ENCODE results near the gene SLC1A3. TPM values are rescaled to one million over a fixed set of nuclear protein-coding genes. Genes with fewer than 3 reads are reported as not detected.
A peak's percentile ranks its signal among the peaks of the same experiment; 100 is the strongest.

The SLC1A3 gene
- total RNA-seq, 1 donor from 2014 or later, result 8.5 TPM

GRCh38 chr5:36685631-36686288, 79.4 kb downstream of the SLC1A3 start:
- TF ChIP-seq EZH2phosphoT487 (IDR thresholded peaks at IDR 0.05), result no peak
- no peak for TF ChIP-seq EZH2 (IDR thresholded peaks at IDR 0.05)
- no peak for TF ChIP-seq CTCF (IDR thresholded peaks at IDR 0.05)
- H3K9me3 Mint-ChIP-seq, result no peaks in the 10 kb centered on the region
- Histone ChIP-seq H3K4me3 (no peak overlapping the region), H4K20me1 (ENCODE audit: low read depth) (no peaks in the 10 kb centered on the region), H3K4me2 (no peak overlapping the region), H3K9me3 (ENCODE audit: low read depth) (no peaks in the 10 kb centered on the region), H3K4me1 (no peaks in the 10 kb centered on the region), H3K27ac (no peak overlapping the region), H3F3A (ENCODE audit: low read depth) (peaks cover 8% of the 10 kb centered on the region), H3K27me3 (peaks cover 2% of the 10 kb centered on the region), H3K36me3 (no peaks in the 10 kb centered on the region), H3K79me2 (ENCODE audit: low read depth) (no peaks in the 10 kb centered on the region), H3K9ac (no peak overlapping the region), H2AFZ (replicated peaks) (no peak overlapping the region)
- peaks cover 18% of the 10 kb centered on the region for H3K27me3 Mint-ChIP-seq (ENCODE audit: insufficient read depth, low read depth)
- no peak for DNase-seq (ENCODE audit: low spot score)
- peaks cover 21% of the 10 kb centered on the region for H3K4me1 Mint-ChIP-seq
- H3K36me3 Mint-ChIP-seq, result peaks cover 13% of the 10 kb centered on the region
- H3K4me3 Mint-ChIP-seq, result no peak overlapping the region
- no peak overlapping the region for H3K27ac Mint-ChIP-seq

- H3K4me1 Mint-ChIP-seq, result peaks cover 28% of the 10 kb centered on the region
- Histone ChIP-seq H2AFZ (replicated peaks) (no peak overlapping the region), H3K4me1 (no peaks in the 10 kb centered on the region), H4K20me1 (ENCODE audit: low read depth) (no peaks in the 10 kb centered on the region), H3K79me2 (ENCODE audit: low read depth) (no peaks in the 10 kb centered on the region), H3K9me3 (ENCODE audit: low read depth) (no peaks in the 10 kb centered on the region), H3K27ac (no peak overlapping the region), H3F3A (ENCODE audit: low read depth) (peaks cover 14% of the 10 kb centered on the region), H3K27me3 (peaks cover 13% of the 10 kb centered on the region), H3K9ac (no peak overlapping the region), H3K36me3 (no peaks in the 10 kb centered on the region), H3K4me3 (no peak overlapping the region), H3K4me2 (no peak overlapping the region)
- no peak overlapping the region for H3K27ac Mint-ChIP-seq
- no peaks in the 10 kb centered on the region for H3K9me3 Mint-ChIP-seq
- TF ChIP-seq EZH2 (IDR thresholded peaks at IDR 0.05), result no peak
- TF ChIP-seq EZH2phosphoT487 (IDR thresholded peaks at IDR 0.05), result no peak
- no peak for TF ChIP-seq CTCF (IDR thresholded peaks at IDR 0.05)
- DNase-seq (ENCODE audit: low spot score), result no peak
- peaks cover 23% of the 10 kb centered on the region for H3K27me3 Mint-ChIP-seq (ENCODE audit: insufficient read depth, low read depth)
- H3K36me3 Mint-ChIP-seq, result peaks cover 11% of the 10 kb centered on the region
- H3K4me3 Mint-ChIP-seq, result no peak overlapping the region
Measured at GRCh38 chr5:36686881-36687280, 80.5 kb downstream of the SLC1A3 start.

GRCh38 chr5:36688722-36689121, 82.3 kb downstream of the SLC1A3 start:
- H3K27me3 Mint-ChIP-seq (ENCODE audit: insufficient read depth, low read depth), result peaks cover 30% of the 10 kb centered on the region
- DNase-seq (ENCODE audit: low spot score), result peak; percentile 38

More at GRCh38 chr5:36688722-36689121, 82.3 kb downstream of the SLC1A3 start:
- H3K27ac ChIP-seq, result no peak overlapping the region
- no peaks in the 10 kb centered on the region for H3K79me2 ChIP-seq (ENCODE audit: low read depth)
- no peaks in the 10 kb centered on the region for H3K36me3 ChIP-seq
- no peak overlapping the region for H2AFZ ChIP-seq (replicated peaks)
- H3F3A ChIP-seq (ENCODE audit: low read depth), result peaks cover 19% of the 10 kb centered on the region
- no peaks in the 10 kb centered on the region for H3K9me3 ChIP-seq (ENCODE audit: low read depth)
- H3K4me2 ChIP-seq, result no peak overlapping the region
- Mint-ChIP-seq H3K36me3 (peaks cover 10% of the 10 kb centered on the region), H3K9me3 (no peaks in the 10 kb centered on the region), H3K27ac (peak overlapping the region; percentile 26), H3K4me1 (peaks cover 35% of the 10 kb centered on the region), H3K4me3 (peak overlapping the region; percentile 52)
- H3K4me3 ChIP-seq, result no peak overlapping the region
- TF ChIP-seq CTCF (IDR thresholded peaks at IDR 0.05) (peak; percentile 44), EZH2 (IDR thresholded peaks at IDR 0.05) (no peak), EZH2phosphoT487 (IDR thresholded peaks at IDR 0.05) (no peak)
- no peak overlapping the region for H3K9ac ChIP-seq
- H3K27me3 ChIP-seq, result peaks cover 27% of the 10 kb centered on the region
- no peaks in the 10 kb centered on the region for H4K20me1 ChIP-seq (ENCODE audit: low read depth)
- H3K4me1 ChIP-seq, result no peaks in the 10 kb centered on the region
